Stimulated activated CD8-positive, alpha-beta memory T cell treated with anti-CD3 and anti-CD28 coated beads, Interleukin-4, amount 100 ng/mL, for 1 hour (primary cell): ENCODE data around the gene CNGA3.
"Not testable (repeated sequence)": the region's sequence is repeated elsewhere in the genome, so short reads cannot be mapped to it uniquely, and the experiment has no call there.

ENCODE experiments used
- DNase-seq, 2 donors: peaks; one replicate each; pipeline ENCODE4 v3.0.0-alpha.2; 2020; ENCODE audit warnings: low read depth in 2 of 2, low spot score in 1 of 2

CNGA3 gene

GRCh38 chr2:98346311-98347236 lies at the start of gene CNGA3:
TSS of gene CNGA3 (plus strand) at chr2:98346456. CDS start at chr2:98369976, 23,520 bp downstream.
- DNase-seq, result no peak

DNA sequence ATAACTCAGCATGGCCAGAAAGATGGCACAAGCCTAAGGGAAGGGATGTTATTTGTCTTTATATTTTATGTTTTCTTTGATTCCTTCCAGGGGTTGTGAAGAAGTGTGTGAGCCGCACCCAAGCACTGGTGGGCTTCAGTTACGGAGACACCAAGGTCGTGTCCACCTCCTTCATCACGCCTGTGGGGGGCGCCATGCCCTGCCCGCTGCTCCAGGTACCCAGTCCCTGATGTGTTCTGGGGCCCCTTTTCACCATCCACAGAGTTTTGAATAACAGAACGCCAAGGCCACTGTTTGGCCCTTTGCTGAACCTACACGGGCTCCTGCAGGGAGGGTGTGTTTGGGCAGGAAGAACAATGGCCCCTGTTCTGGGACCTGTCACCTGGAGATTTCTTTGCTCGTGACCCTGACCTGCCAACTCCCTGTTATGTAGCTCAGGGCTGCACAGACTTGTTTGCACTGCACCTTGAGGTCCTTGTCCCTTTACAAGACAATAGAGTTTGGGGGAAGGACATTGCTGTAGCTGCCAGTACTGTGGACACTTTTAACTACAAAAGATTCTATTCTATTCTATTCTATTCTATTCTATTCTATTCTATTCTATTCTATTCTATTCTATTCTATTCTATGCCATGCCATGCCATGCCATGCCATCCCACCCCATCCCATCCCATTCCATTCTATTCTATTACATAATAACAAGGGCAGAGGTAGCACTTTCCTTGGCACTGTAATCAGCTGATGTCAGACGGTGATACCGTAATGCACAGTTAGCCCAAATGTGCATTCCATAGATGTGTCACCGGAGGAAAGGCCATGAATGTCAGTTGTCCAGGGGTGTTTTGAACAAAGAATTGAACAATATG lies 48.2 kb upstream of the CNGA3 start:
- no peak for DNase-seq

DNA sequence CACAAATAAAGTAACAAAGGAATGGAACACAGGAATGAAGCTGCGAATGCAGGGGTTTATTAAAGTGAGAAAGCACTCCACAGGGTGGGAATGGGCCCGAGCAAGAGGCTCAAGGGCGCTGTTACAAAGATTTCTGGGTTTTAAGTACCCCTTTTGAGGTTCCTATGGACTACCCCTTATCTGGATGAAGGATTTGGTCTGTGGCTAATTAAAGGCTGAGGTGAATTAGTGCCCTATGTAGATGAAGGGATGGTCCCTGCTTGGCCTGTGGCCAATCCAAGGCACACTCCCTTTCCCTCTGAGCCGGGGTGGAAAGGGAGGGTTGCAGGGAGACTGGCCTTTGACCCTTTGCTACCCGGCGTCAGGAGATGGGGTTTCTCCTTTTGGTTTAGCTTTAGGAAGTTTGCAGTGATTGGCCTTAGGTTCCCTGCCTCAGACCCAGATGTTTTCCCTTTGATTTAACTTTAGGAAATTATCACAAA lies 47.5 kb upstream of the CNGA3 start:
- no peak for DNase-seq

DNA sequence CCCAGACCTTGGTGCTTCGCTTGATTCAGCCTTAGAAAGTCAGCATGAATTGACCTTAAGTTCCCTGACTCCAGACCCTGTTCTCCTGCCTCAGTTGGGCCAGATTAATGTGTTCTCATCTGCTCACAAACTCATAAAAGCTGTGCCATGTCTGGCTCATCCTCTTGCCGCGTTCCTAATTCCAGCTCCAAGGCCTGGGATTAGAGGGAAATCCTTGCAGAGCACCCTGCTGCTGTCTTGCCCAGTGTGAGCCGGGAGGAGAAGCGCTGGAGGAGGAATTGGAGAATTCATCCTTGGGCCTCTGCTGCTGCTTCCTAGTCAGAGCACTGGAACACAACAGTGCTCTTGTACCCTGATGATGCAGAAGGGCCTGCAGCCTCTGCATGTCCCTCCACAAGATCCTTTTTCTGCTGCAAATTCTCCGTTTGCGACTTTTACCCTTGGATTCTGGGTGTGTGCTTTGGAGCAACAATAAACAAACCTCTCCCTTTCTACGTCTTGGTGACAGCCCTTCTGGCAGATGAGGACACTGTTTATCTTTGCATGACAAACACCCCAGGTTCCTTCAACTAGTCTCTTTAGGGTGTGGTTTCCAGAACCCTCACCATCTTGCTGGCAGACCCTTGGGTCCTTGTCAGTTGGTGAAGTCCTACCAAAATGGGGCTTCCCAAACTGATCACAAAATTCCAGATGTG lies 46.9 kb upstream of the CNGA3 start:
- DNase-seq, result no peak

- no peak for DNase-seq
Measured at GRCh38 chr2:98300141-98300874, 45.9 kb upstream of the CNGA3 start.

DNA sequence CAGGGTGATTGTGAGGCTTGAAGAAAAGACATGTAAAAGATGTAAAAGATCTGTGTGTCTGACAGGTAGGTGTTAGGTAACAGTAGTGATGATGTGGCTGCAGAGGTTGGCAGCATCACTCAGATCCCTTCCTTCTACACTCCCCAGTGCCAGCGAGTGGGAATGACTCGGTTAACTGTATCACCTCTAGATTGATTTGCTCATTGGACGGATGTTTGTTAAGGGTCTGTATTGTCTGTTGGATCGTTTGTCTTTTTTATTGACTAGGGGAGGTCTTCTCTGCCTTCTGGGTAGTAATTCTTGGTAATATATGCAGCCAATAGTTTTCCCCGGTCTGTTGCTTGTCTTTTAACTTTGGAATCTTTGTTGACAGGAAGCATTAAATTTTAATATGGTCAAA lies 44.8 kb upstream of the CNGA3 start:
- DNase-seq, result no peak

GRCh38 chr2:98307131-98307696 lies 39.0 kb upstream of the CNGA3 start:
- not testable (repeated sequence) for DNase-seq

GRCh38 chr2:98308068-98308467 lies 38.2 kb upstream of the CNGA3 start:
- DNase-seq, result no peak

GRCh38 chr2:98308532-98308931 lies 37.7 kb upstream of the CNGA3 start:
- no peak for DNase-seq

DNA sequence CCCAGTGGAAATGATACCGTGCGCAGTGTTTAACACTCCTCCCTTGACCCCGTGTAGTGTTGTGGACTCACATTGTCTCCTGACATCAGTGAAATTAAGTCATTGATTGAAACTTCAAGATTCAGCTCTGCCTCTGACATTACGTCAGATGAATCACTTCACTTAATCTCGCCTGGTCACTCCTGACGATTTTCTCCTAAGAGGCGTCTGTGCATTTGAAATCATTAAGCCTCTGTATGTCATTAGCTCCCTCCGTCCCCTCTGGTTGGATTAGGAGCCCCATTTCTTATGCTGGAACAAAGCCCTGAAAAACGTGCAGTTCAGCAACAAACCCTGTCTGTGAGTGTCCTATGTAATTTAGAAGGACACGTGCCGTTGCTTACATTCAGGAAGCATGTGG lies 36.7 kb upstream of the CNGA3 start:
- DNase-seq, result no peak

- DNase-seq, result no peak
Measured at GRCh38 chr2:98310010-98310409, 36.2 kb upstream of the CNGA3 start.

DNA sequence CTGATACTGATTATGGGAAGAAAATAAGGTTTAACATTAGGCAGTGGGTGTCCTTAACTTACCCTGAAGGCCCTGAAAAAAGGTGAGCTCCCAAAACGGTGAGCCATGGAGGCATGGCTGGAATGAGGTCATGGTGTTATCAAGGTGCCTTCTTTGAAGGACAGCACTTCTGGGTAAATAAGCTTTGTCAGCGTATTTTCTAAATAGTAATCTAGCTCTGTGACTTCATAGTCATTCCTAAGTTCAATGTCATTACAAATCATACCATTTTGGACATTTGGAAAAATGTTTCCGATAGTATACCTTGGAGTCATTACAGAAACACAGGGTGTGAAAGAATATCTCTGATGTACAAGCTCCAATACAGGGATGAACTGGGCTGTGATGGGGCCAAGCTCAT lies 35.2 kb upstream of the CNGA3 start:
- no peak for DNase-seq

DNA sequence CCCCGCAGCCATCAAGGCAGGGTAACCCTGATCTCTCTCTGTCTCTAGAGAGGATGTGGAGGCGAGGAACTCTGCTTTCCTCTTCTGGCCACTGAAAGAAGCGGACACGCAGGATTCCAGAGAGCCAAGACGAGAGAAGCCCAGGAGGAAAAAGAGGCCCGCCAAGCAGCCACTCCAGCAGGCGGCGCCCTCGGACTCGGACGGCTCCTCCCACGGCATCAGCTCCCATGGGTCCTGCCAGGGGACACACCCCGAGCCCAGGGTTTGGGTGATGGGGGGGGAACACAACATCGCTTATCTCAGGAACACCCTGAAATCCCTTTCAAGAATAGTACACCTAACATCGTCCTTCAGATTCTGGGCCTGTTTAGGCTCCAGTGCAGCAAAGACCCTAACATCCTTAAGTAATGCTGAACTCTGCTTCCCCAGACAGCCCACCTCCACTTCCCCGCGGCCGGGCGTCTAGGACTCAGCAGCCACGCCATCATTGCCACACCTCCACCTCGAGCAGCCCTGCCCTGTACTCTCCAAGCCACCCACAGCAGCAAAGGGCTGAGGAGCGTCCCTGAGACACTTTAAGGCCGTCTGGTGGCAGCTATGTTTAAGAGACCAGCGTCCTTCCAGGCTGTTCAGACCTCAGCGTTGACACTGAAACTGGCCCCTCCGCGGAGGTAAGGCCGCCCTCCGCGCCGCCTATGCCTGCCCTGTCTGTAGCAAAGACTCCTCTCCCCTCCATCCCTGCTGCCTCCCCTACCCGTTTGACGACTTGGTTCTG lies 34.3 kb upstream of the CNGA3 start:
- no peak for DNase-seq

GRCh38 chr2:98313492-98314250 lies 32.6 kb upstream of the CNGA3 start:
- DNase-seq, result no peak

- DNase-seq, result no peak
Measured at GRCh38 chr2:98314251-98314650, 32.0 kb upstream of the CNGA3 start.

DNA sequence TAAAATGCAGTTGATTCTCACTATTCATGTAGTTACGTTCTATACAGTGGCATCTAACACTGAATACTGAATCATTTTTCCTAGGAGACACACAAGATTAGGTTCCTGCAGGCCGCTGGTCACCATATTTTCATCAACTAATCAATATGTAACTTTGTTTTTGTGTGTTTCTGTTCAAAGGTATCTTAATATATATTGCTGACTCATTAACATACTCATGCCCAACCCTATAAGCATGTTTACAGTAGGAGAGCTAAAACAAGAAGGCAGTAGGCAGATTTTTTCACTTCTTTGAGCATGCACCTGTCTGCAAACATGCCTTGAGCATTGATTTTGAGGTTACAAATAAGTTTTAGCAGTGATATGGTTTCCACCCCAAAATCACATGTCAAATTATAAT lies 30.3 kb upstream of the CNGA3 start:
- no peak for DNase-seq

- no peak for DNase-seq
Measured at GRCh38 chr2:98317214-98317613, 29.0 kb upstream of the CNGA3 start.

GRCh38 chr2:98320171-98320570 lies 26.1 kb upstream of the CNGA3 start:
- not testable (repeated sequence) for DNase-seq

GRCh38 chr2:98324181-98324580 lies 22.1 kb upstream of the CNGA3 start:
- DNase-seq, result no peak
